IMR-90 (cell line): ENCODE measurements around the gene IP6K1. TPM values are rescaled to one million over a fixed set of nuclear protein-coding genes. Genes with fewer than 3 reads are reported as not detected.

ENCODE experiments used
- ATAC-seq: fragments of 200-7000 bp; cut with Tn5 transposase; 2 replicates; pipeline ENCODE4 v1.9.1; 2020; ENCODE audit warnings: low read depth, mild to moderate bottlenecking, moderate library complexity
- BruUV-seq: library from RNA; stranded (reverse); fragments of 400-500 nt; replicated peaks from 2 replicates; lab custom pipeline; 2021; lab: Mats Ljungman, UMichigan
- CTCF ChIA-PET: fragments of 300-600 bp; formaldehyde crosslinking; extraction: SDS; loops from one replicate; lab custom pipeline; 2021; ENCODE audit warnings: antibody characterized with exemption; lab: Yijun Ruan, JAX
- POLR2A ChIA-PET: fragments of 300-600 bp; sonication (Branson Sonifier 250); formaldehyde crosslinking; loops from one replicate; lab custom pipeline; 2022; ENCODE audit warnings: antibody characterized with exemption; ENCODE audit not compliant: unreplicated experiment; lab: Charles Lee
- DNase-seq: peaks from one replicate; pipeline ENCODE4 v3.0.0; 2013
- H2AFZ ChIP-seq: replicated peaks from 2 replicates; pipeline ENCODE3; 2013; ENCODE audit warnings: low read length, mild to moderate bottlenecking; ENCODE audit not compliant: poor library complexity
- H2AK5ac ChIP-seq: 2 replicates; pipeline ENCODE4 v1.6.1; 2013; ENCODE audit warnings: low read depth, low read length, inconsistent platforms
- H2AK9ac ChIP-seq: replicated peaks from 2 replicates; pipeline ENCODE3; 2013; ENCODE audit warnings: mild to moderate bottlenecking, low read depth, low read length, moderate library complexity; ENCODE audit not compliant: poor library complexity
- H2BK120ac ChIP-seq: 2 replicates; pipeline ENCODE4 v1.6.1; 2013; ENCODE audit warnings: low read depth, low read length, inconsistent platforms
- H2BK15ac ChIP-seq: 3 replicates; pipeline ENCODE4 v1.6.1; 2013; ENCODE audit warnings: low read depth, low read length, inconsistent platforms
- H2BK20ac ChIP-seq: 2 replicates; pipeline ENCODE4 v1.6.1; 2013; ENCODE audit warnings: low read depth, mild to moderate bottlenecking, inconsistent platforms, low read length, moderate library complexity
- H2BK5ac ChIP-seq: 2 replicates; pipeline ENCODE4 v1.6.1; 2013; ENCODE audit warnings: mild to moderate bottlenecking, low read depth, low read length, inconsistent platforms; ENCODE audit not compliant: poor library complexity, severe bottlenecking
- H3K14ac ChIP-seq: replicated peaks from 2 replicates; pipeline ENCODE4 v1.6.1; 2013; ENCODE audit warnings: low read depth, low read length, inconsistent platforms
- H3K18ac ChIP-seq: 2 replicates; pipeline ENCODE4 v1.6.1; 2013; ENCODE audit warnings: low read depth, low read length, control low read depth
- H3K23ac ChIP-seq: 2 replicates; pipeline ENCODE4 v1.6.1; 2013; ENCODE audit warnings: low read depth, low read length, inconsistent platforms
- H3K27ac ChIP-seq: 2 replicates; pipeline ENCODE4 v1.5.1; 2013; ENCODE audit warnings: mild to moderate bottlenecking, control low read depth, low read length; ENCODE audit not compliant: insufficient read depth
- H3K27me3 ChIP-seq: 2 replicates; pipeline ENCODE4 v1.6.1; 2013; ENCODE audit warnings: low read length; ENCODE audit not compliant: control insufficient read depth, insufficient read depth
- H3K36me3 ChIP-seq: 2 replicates; pipeline ENCODE4 v1.6.1; 2013; ENCODE audit warnings: low read length, mixed read lengths; ENCODE audit not compliant: control insufficient read depth, insufficient read depth
- H3K4ac ChIP-seq: 2 replicates; pipeline ENCODE4 v1.6.1; 2013; ENCODE audit warnings: low read depth, low read length, inconsistent platforms
- H3K4me1 ChIP-seq: 2 replicates; pipeline ENCODE4 v1.6.1; 2013; ENCODE audit warnings: low read length, mixed read lengths; ENCODE audit not compliant: control insufficient read depth, insufficient read depth
- H3K4me2 ChIP-seq: 2 replicates; pipeline ENCODE4 v1.6.1; 2013; ENCODE audit warnings: low read depth, mild to moderate bottlenecking, control low read depth, low read length, moderate library complexity
- H3K4me3 ChIP-seq: 2 replicates; pipeline ENCODE4 v1.5.1; 2013; ENCODE audit warnings: low read depth, mild to moderate bottlenecking, control low read depth, low read length, moderate library complexity; ENCODE audit not compliant: insufficient read depth
- H3K56ac ChIP-seq: 2 replicates; pipeline ENCODE4 v1.6.1; 2013; ENCODE audit warnings: low read length, inconsistent platforms; ENCODE audit not compliant: insufficient read depth; ENCODE audit errors: extremely low read depth
- H3K79me1 ChIP-seq, 2 experiments: 2 replicates each; pipeline ENCODE4 v1.6.1; 2013; ENCODE audit warnings: low read length in 2 of 2, inconsistent platforms in 1 of 2, low read depth in 1 of 2
- H3K9ac ChIP-seq: 2 replicates; pipeline ENCODE4 v1.6.1; 2013; ENCODE audit warnings: low read depth, low read length, control low read depth
- H3K9me1 ChIP-seq: 2 replicates; pipeline ENCODE4 v1.6.1; 2013; ENCODE audit warnings: low read length, inconsistent platforms; ENCODE audit not compliant: insufficient read depth
- H3K9me3 ChIP-seq: 2 replicates; pipeline ENCODE4 v1.6.1; 2013; ENCODE audit warnings: low read length; ENCODE audit not compliant: control insufficient read depth, insufficient read depth
- H4K20me1 ChIP-seq: 2 replicates; pipeline ENCODE4 v1.6.1; 2013; ENCODE audit warnings: low read length, inconsistent platforms; ENCODE audit not compliant: insufficient read depth
- H4K5ac ChIP-seq: 2 replicates; pipeline ENCODE4 v1.6.1; 2013; ENCODE audit warnings: mild to moderate bottlenecking, low read depth, low read length, control low read depth
- H4K8ac ChIP-seq, 2 experiments: 2 replicates each; pipeline ENCODE4 v1.6.1; 2013; ENCODE audit warnings: low read depth in 2 of 2, low read length in 2 of 2, control low read depth in 1 of 2, inconsistent platforms in 1 of 2
- H4K91ac ChIP-seq: 2 replicates; pipeline ENCODE4 v1.6.1; 2013; ENCODE audit warnings: low read depth, low read length, inconsistent platforms; ENCODE audit not compliant: insufficient read depth
- BHLHE40 ChIP-seq: fragments of 150-350 bp; IDR thresholded peaks from 2 replicates; pipeline ENCODE4 v1.6.1; 2016; ENCODE audit warnings: mild to moderate bottlenecking, low read depth, low read length
- CEBPB ChIP-seq: IDR thresholded peaks from 2 replicates; pipeline ENCODE4 v1.6.1; 2012; ENCODE audit warnings: low read depth, low read length, improper control_type of control experiment
- CHD1 ChIP-seq: IDR thresholded peaks from 2 replicates; pipeline ENCODE4 v1.6.1; 2012; ENCODE audit warnings: low read depth, low read length, improper control_type of control experiment
- MAFK ChIP-seq: IDR thresholded peaks from 2 replicates; pipeline ENCODE4 v1.6.1; 2012; ENCODE audit warnings: low read depth, low read length, improper control_type of control experiment
- MAZ ChIP-seq: IDR thresholded peaks from 2 replicates; pipeline ENCODE4 v1.6.1; 2012; ENCODE audit warnings: low read depth, mild to moderate bottlenecking, low read length, improper control_type of control experiment, moderate library complexity, borderline replicate concordance
- MXI1 ChIP-seq: IDR thresholded peaks from 2 replicates; pipeline ENCODE4 v1.6.1; 2012; ENCODE audit warnings: low read depth, mild to moderate bottlenecking, low read length, moderate library complexity, borderline replicate concordance
- NFE2L2 ChIP-seq: fragments of 150-350 bp; IDR thresholded peaks from 2 replicates; pipeline ENCODE4 v1.6.1; 2016; ENCODE audit warnings: low read depth, mild to moderate bottlenecking, low read length
- POLR2A ChIP-seq: IDR thresholded peaks from 2 replicates; pipeline ENCODE4 v1.6.1; 2012; ENCODE audit warnings: mild to moderate bottlenecking, low read depth, low read length
- RAD21 ChIP-seq: IDR thresholded peaks from 2 replicates; pipeline ENCODE4 v1.6.1; 2012; ENCODE audit warnings: low read length, improper control_type of control experiment
- RFX5 ChIP-seq: IDR thresholded peaks from 2 replicates; pipeline ENCODE4 v1.8.0; 2012; ENCODE audit warnings: low read depth, mild to moderate bottlenecking, low read length, moderate library complexity
- SMC3 ChIP-seq: fragments of 150-350 bp; IDR thresholded peaks from 2 replicates; pipeline ENCODE4 v1.6.1; 2016; ENCODE audit warnings: low read depth, mild to moderate bottlenecking, antibody characterized with exemption, low read length, moderate library complexity
- WGBS, 2 experiments: methylation state at CpG; one replicate each; pipeline versions ENCODE4 v1.1.5 to v1.1.7; 2013; ENCODE audit warnings: missing lambda C conversion rate in 2 of 2; ENCODE audit not compliant: insufficient read length in 1 of 2; ENCODE audit errors: extremely low coverage in 2 of 2; 5-methylcytosine and 5-hydroxymethylcytosine counted together
- dilution Hi-C: fragments of 300-500 bp; cut with HindIII; formaldehyde crosslinking; loops from one replicate; pipeline ENCODE4 v1.14.3; 2018; ENCODE audit warnings: low sequenced_read_pairs; ENCODE audit not compliant: unreplicated experiment
- in situ Hi-C: fragments of 300-500 bp; cut with MboI; formaldehyde crosslinking; loops from 3 replicates; pipeline ENCODE4 v1.14.3; 2019; ENCODE audit warnings: low sequenced_read_pairs, inconsistent platforms, mixed read lengths
- intact Hi-C: fragments of 100-400 bp; cut with micrococcal nuclease; formaldehyde crosslinking; loops from 2 replicates; pipeline ENCODE4 v1.10.0; 2022
- polyA plus RNA-seq, 3 experiments: library from polyadenylated mRNA; depleted of rRNA; stranded (reverse); fragments of >200 nt; gene quantifications; 2 replicates each; pipeline ENCODE4 v1.2.3, GENCODE V29; 2012; ENCODE audit warnings: low replicate concordance in 1 of 3
- total RNA-seq: library from RNA; depleted of rRNA; stranded (reverse); fragments of >200 nt; gene quantifications from 2 replicates; pipeline ENCODE4 v1.2.3, GENCODE V29; 2012
- TF ChIP-seq, protein P1 (sequence below): conservative IDR thresholded peaks from 2 replicates; pipeline ENCODE4 v1.5.1; 2012; ENCODE audit warnings: mild to moderate bottlenecking, low read depth, low read length, improper control_type of control experiment
- TF ChIP-seq, protein P2 (sequence below): fragments of 150-350 bp; IDR thresholded peaks from 2 replicates; pipeline ENCODE4 v1.6.1; 2017; ENCODE audit warnings: mild to moderate bottlenecking, antibody characterized with exemption, low read length, low read depth

Gene IP6K1
- total and polyA plus RNA-seq, 2 of the 4 experiments (the other 2 are of a cell fraction) = 28.3 to 28.7 TPM

- Histone ChIP-seq H3K18ac (no peak overlapping the region), H2BK120ac (no peak overlapping the region), H3K9ac (no peak overlapping the region), H3K36me3 (no peaks in the 10 kb centered on the region), H4K91ac (no peak overlapping the region), H3K4ac (no peak overlapping the region), H3K4me3 (no peak overlapping the region), H3K27ac (no peak overlapping the region), H2AK9ac (no peak overlapping the region), H4K20me1 (no peaks in the 10 kb centered on the region), H2BK5ac (no peak overlapping the region), H4K5ac (no peak overlapping the region), H2AFZ (no peak overlapping the region), H2AK5ac (no peak overlapping the region), H3K27me3 (peaks cover 10% of the 10 kb centered on the region; the same call in 1 of the 2 replicates), H3K79me1 (no peaks in the 10 kb centered on the region), H3K4me2 (no peak overlapping the region), H3K56ac (no peak overlapping the region), H3K9me1 (peaks cover 4% of the 10 kb centered on the region; the same call in 1 of the 2 replicates), H3K9me3 (no peaks in the 10 kb centered on the region), H2BK20ac (no peak overlapping the region), H3K23ac (no peak overlapping the region), H4K8ac (no peak overlapping the region), H3K4me1 (peaks cover 1% of the 10 kb centered on the region), H2BK15ac (no peak overlapping the region), H3K14ac (no peak overlapping the region)
- ATAC-seq = no peak
- intact Hi-C loops = no loop called here
- ChIA-PET POLR2A (no interaction called here), CTCF (no interaction called here)
- BruUV-seq = no TSS peak
- no peak for DNase-seq
- TF ChIP-seq CHD1 (no peak), MAZ (no peak), MAFK (no peak), RAD21 (no peak), RFX5 (no peak), SMC3 (no peak), CEBPB (no peak), BHLHE40 (no peak), POLR2A (no peak), NFE2L2 (no peak), MXI1 (no peak)
- TF ChIP-seq, protein P1, sequence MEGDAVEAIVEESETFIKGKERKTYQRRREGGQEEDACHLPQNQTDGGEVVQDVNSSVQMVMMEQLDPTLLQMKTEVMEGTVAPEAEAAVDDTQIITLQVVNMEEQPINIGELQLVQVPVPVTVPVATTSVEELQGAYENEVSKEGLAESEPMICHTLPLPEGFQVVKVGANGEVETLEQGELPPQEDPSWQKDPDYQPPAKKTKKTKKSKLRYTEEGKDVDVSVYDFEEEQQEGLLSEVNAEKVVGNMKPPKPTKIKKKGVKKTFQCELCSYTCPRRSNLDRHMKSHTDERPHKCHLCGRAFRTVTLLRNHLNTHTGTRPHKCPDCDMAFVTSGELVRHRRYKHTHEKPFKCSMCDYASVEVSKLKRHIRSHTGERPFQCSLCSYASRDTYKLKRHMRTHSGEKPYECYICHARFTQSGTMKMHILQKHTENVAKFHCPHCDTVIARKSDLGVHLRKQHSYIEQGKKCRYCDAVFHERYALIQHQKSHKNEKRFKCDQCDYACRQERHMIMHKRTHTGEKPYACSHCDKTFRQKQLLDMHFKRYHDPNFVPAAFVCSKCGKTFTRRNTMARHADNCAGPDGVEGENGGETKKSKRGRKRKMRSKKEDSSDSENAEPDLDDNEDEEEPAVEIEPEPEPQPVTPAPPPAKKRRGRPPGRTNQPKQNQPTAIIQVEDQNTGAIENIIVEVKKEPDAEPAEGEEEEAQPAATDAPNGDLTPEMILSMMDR = no peak
- TF ChIP-seq, protein P2, sequence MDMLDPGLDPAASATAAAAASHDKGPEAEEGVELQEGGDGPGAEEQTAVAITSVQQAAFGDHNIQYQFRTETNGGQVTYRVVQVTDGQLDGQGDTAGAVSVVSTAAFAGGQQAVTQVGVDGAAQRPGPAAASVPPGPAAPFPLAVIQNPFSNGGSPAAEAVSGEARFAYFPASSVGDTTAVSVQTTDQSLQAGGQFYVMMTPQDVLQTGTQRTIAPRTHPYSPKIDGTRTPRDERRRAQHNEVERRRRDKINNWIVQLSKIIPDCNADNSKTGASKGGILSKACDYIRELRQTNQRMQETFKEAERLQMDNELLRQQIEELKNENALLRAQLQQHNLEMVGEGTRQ = no peak
- WGBS, 2 experiments = 64% methylated on average over 3 of the region's 4 CpGs; no CpG with 5 or more reads in 1 of the 2 experiments
- dilution Hi-C loops = no loop called here
- in situ Hi-C loops = no loop called here
Observed at GRCh38 chr3:49794431-49794830, 8.1 kb upstream of the IP6K1 start.
